ENCODE data around the gene C8A.
A peak's percentile ranks its signal among the peaks of the same experiment; 100 is the strongest.

C8A gene

DNA sequence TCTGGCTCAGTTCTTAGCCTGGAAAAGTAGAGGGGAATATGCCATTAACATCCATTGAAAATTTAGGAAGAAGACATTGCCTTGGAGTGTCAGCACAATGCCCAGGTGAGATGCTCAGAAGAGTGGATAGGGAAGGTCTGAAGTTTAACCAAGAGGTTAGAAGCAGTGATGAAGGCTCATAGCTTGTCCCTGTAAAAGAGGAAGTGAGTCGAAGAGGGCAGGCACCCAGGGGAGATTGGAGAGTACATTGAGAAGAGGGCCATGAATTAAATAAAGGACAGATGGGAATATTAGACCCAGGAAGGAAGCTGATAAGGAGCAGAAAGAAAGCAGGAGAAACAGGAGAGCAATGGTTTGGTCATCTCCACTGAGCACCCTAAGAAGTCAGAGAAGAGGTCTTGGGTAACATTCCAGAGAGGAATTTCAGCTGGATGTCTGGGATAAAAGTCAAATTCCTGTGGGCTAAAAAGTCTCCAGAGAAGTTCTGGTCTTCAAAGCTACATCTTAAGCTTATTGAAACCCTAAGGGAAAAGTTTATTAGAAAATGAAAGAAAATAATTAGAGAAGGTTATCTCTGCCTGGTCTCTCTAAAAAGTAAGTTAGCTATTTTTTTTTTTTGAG lies 93.9 kb downstream of the C8A start:
- DNase-seq (ENCODE audit: low read depth): peak; percentile 56
- TF ChIP-seq, protein P1, sequence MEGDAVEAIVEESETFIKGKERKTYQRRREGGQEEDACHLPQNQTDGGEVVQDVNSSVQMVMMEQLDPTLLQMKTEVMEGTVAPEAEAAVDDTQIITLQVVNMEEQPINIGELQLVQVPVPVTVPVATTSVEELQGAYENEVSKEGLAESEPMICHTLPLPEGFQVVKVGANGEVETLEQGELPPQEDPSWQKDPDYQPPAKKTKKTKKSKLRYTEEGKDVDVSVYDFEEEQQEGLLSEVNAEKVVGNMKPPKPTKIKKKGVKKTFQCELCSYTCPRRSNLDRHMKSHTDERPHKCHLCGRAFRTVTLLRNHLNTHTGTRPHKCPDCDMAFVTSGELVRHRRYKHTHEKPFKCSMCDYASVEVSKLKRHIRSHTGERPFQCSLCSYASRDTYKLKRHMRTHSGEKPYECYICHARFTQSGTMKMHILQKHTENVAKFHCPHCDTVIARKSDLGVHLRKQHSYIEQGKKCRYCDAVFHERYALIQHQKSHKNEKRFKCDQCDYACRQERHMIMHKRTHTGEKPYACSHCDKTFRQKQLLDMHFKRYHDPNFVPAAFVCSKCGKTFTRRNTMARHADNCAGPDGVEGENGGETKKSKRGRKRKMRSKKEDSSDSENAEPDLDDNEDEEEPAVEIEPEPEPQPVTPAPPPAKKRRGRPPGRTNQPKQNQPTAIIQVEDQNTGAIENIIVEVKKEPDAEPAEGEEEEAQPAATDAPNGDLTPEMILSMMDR (conservative IDR thresholded peaks at IDR 0.05; ENCODE audit: control insufficient read depth, insufficient read depth, low read depth, low read length): no peak
- no peak overlapping the region for H3K4me3 ChIP-seq (ENCODE audit: control insufficient read depth, low read depth, low read length)

DNA sequence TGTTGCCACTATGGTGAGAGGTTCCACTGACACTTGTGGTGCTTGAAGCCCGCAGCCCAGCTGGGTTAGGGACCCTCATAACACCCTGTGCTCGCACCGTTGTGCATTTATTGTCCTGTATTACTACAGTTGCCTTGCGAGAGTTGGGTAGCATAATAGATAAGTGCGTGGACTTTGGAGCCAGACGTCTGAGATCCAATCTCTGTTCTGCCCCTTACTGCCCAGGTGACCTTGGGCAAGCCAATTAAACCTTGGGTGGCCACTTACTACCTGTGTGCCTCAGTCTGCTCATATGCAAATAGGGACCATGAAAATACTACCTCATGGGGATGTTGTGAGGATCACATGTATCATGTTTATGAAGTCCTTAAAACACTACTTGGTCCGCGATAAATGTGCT lies 97.9 kb downstream of the C8A start:
- no peak overlapping the region for H3K4me3 ChIP-seq (ENCODE audit: control insufficient read depth, low read depth, low read length)
- DNase-seq (ENCODE audit: low read depth): no peak
- TF ChIP-seq, protein P1 (conservative IDR thresholded peaks at IDR 0.05; ENCODE audit: control insufficient read depth, insufficient read depth, low read depth, low read length): no peak

DNA sequence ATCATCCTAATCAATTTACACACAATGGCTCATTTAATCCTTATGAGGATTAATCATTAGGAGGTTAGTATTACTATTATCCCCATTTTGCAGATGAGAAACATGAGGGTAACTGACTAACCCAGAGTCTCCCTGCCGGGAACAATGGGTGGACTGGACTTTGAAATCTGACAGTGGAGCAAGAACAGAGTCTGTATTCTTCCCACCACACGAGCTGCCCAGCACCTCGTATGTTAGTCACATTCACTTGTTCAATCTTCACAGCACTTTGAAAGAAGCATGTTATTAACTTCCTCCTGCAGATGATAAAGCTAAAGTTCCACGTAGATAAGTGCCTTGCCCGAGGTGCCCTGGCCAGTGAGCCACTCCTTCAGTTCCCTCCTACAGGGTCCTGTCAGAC lies 98.8 kb downstream of the C8A start:
- H3K4me3 ChIP-seq (ENCODE audit: control insufficient read depth, low read depth, low read length): no peak overlapping the region
- DNase-seq (ENCODE audit: low read depth): no peak
- TF ChIP-seq, protein P1 (conservative IDR thresholded peaks at IDR 0.05; ENCODE audit: control insufficient read depth, insufficient read depth, low read depth, low read length): no peak

DNA sequence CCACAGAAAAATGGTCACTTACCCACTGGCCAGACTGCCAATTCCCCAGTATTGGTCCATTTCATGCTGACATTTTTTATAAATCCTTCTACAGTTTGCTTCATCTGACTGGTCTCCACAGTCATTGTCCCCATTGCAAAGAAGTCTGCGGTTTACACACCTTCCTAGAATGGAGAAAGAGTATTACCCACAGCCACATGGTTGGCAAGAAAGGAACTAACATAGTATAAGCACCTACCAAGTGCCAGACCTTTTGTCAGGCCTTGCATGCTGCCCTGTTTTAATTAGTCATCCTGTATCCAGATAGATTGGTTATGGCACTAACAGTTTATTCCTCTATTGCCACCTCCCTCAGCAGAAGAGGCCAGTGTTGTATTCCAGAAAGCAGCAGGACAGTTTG lies 100.1 kb downstream of the C8A start:
- no peak overlapping the region for H3K4me3 ChIP-seq (ENCODE audit: control insufficient read depth, low read depth, low read length)
- no peak for DNase-seq (ENCODE audit: low read depth)
- TF ChIP-seq, protein P1 (conservative IDR thresholded peaks at IDR 0.05; ENCODE audit: control insufficient read depth, insufficient read depth, low read depth, low read length): no peak

DNA sequence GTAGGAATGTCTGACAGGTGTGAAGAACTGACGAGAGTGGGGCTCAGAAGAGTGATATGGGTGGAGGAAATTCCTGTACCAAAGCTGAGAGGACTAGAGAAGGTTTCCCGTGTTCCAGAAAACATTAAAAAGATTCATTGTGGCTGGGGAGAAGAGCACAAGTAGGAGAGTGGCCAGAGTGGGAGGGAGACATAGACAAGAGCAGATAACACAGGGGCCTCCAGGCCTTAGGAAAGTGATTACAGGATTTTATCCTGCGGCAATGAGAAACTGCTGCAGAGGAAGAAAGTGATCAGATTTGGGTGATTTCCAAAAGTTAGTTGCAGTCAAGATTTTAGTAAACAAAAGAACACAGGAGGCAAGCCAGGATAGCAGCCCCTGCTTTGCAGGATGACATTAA lies 103.3 kb downstream of the C8A start:
- DNase-seq (ENCODE audit: low read depth): no peak
- H3K4me3 ChIP-seq (ENCODE audit: control insufficient read depth, low read depth, low read length): no peak overlapping the region
- TF ChIP-seq, protein P1 (conservative IDR thresholded peaks at IDR 0.05; ENCODE audit: control insufficient read depth, insufficient read depth, low read depth, low read length): no peak

DNA sequence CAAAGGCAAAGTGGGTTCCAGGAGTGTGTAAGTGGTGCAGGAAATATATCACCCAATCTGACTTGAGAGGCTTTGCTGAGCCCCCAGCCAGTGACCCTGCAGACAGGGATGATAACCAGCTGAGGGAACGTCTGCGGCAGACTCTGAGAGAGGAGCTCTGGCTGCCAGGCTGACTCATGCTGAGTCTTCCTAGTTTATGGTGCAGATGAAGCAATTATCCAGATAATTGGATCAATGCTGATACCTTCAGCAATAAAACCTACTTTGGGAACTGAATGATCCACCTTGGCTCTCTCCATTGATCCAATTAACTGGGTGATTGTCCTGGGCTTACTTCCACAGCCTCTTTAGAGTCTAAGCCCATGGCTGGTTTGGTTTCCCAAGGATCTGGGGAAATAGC lies 103.9 kb downstream of the C8A start:
- peak; percentile 78 for DNase-seq (ENCODE audit: low read depth)
- TF ChIP-seq, protein P1 (conservative IDR thresholded peaks at IDR 0.05; ENCODE audit: control insufficient read depth, insufficient read depth, low read depth, low read length): no peak
- no peak overlapping the region for H3K4me3 ChIP-seq (ENCODE audit: control insufficient read depth, low read depth, low read length)

DNA sequence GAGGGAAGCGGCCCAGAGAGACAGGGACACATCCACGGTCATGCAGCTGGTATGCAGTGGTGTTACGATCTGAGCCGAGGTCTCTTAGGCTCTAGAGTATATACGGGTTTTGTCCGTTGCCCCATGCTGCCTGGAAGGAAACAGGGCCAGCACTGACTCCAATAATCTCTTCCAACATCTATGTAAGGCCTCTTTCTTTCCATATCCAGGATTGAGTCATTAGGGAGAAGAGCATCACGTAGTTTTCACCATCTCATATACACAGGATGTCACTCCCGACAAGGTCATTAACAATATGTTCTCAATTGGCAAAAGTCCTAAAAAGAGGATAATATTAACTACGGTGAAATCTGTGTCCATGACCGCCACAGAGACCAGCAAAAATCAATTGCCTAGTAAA lies 106.8 kb downstream of the C8A start:
- no peak overlapping the region for H3K4me3 ChIP-seq (ENCODE audit: control insufficient read depth, low read depth, low read length)
- TF ChIP-seq, protein P1 (conservative IDR thresholded peaks at IDR 0.05; ENCODE audit: control insufficient read depth, insufficient read depth, low read depth, low read length): no peak
- DNase-seq (ENCODE audit: low read depth): no peak

Data from fibroblast of mammary gland (primary cell).